ENCODE data around the gene NPAS2.
A peak's percentile ranks its signal among the peaks of the same experiment; 100 is the strongest.

NPAS2 gene

GRCh38 chr2:100887713-100888495, 68.0 kb downstream of the NPAS2 start:
- DNase-seq: no peak

GRCh38 chr2:100888601-100889000, 68.7 kb downstream of the NPAS2 start:
- DNase-seq: no peak

- no peak for DNase-seq
Observed at GRCh38 chr2:100889286-100889685, 69.3 kb downstream of the NPAS2 start.

GRCh38 chr2:100891906-100892642, 72.1 kb downstream of the NPAS2 start:
- DNase-seq: no peak

- no peak for DNase-seq
Observed at GRCh38 chr2:100893392-100894104, 73.6 kb downstream of the NPAS2 start.

GRCh38 chr2:100894105-100894795, 74.3 kb downstream of the NPAS2 start:
- DNase-seq: no peak

- no peak for DNase-seq
Observed at GRCh38 chr2:100894796-100895156, 74.8 kb downstream of the NPAS2 start.

GRCh38 chr2:100895402-100895801, 75.5 kb downstream of the NPAS2 start:
- no peak for DNase-seq

GRCh38 chr2:100895934-100896685, 76.2 kb downstream of the NPAS2 start:
- no peak for DNase-seq

- DNase-seq: no peak
Observed at GRCh38 chr2:100898035-100898665, 78.2 kb downstream of the NPAS2 start.

GRCh38 chr2:100900156-100900795, 80.3 kb downstream of the NPAS2 start:
- no peak for DNase-seq

GRCh38 chr2:100902817-100903405, 83.0 kb downstream of the NPAS2 start:
- peak; percentile 62 for DNase-seq

GRCh38 chr2:100903534-100904258, 83.8 kb downstream of the NPAS2 start:
- no peak for DNase-seq

GRCh38 chr2:100905132-100905805, 85.3 kb downstream of the NPAS2 start:
- no peak for DNase-seq

GRCh38 chr2:100906131-100906530, 86.2 kb downstream of the NPAS2 start:
- no peak for DNase-seq

- DNase-seq: no peak
Observed at GRCh38 chr2:100906679-100907078, 86.7 kb downstream of the NPAS2 start.

GRCh38 chr2:100907832-100908231, 87.9 kb downstream of the NPAS2 start:
- no peak for DNase-seq

- no peak for DNase-seq
Observed at GRCh38 chr2:100909534-100910081, 89.7 kb downstream of the NPAS2 start.

- no peak for DNase-seq
Observed at GRCh38 chr2:100910111-100910510, 90.2 kb downstream of the NPAS2 start.
